Parathyroid adenoma (tissue), 2 donors: ENCODE data around the gene UNC5A.

Source experiments
- H2AFZ ChIP-seq: fragments of 300-600 bp; sonication (generic); one replicate; pipeline ENCODE4 v1.7.0; 2017; ENCODE audit warnings: antibody characterized with exemption, mild to moderate bottlenecking
- H3K27ac ChIP-seq: fragments of 300-600 bp; sonication (generic); one replicate; pipeline ENCODE4 v1.7.0; 2017
- H3K27me3 ChIP-seq: fragments of 300-600 bp; sonication (generic); one replicate; pipeline ENCODE4 v1.7.0; 2017; ENCODE audit warnings: low read length; ENCODE audit not compliant: control insufficient read depth, insufficient read depth
- H3K36me3 ChIP-seq: fragments of 300-600 bp; sonication (generic); one replicate; pipeline ENCODE4 v1.7.0; 2017; ENCODE audit warnings: low read length; ENCODE audit not compliant: control insufficient read depth, insufficient read depth
- H3K4me1 ChIP-seq: fragments of 300-600 bp; sonication (generic); one replicate; pipeline ENCODE4 v1.7.0; 2017; ENCODE audit warnings: control low read depth
- H3K4me2 ChIP-seq: fragments of 300-600 bp; sonication (generic); one replicate; pipeline ENCODE4 v1.7.0; 2017; ENCODE audit warnings: low read length
- H3K4me3 ChIP-seq: fragments of 300-600 bp; sonication (generic); one replicate; pipeline ENCODE4 v1.7.0; 2017; ENCODE audit warnings: low read depth, low read length
- H3K79me2 ChIP-seq: fragments of 300-600 bp; sonication (generic); one replicate; pipeline ENCODE4 v1.7.0; 2017; ENCODE audit warnings: control low read depth
- H3K9ac ChIP-seq: fragments of 300-600 bp; sonication (generic); one replicate; pipeline ENCODE4 v1.7.0; 2017; ENCODE audit warnings: mild to moderate bottlenecking
- H3K9me3 ChIP-seq: fragments of 300-600 bp; sonication (generic); one replicate; pipeline ENCODE4 v1.7.0; 2017; ENCODE audit warnings: low read length; ENCODE audit not compliant: control insufficient read depth
- TF ChIP-seq, protein P1 (sequence below): fragments of 300-600 bp; sonication (generic); IDR thresholded peaks from one replicate; pipeline ENCODE4 v1.7.0; 2017; ENCODE audit warnings: antibody characterized with exemption, mild to moderate bottlenecking
- donor health status: primary hyperparathyroidism.

Gene UNC5A

DNA sequence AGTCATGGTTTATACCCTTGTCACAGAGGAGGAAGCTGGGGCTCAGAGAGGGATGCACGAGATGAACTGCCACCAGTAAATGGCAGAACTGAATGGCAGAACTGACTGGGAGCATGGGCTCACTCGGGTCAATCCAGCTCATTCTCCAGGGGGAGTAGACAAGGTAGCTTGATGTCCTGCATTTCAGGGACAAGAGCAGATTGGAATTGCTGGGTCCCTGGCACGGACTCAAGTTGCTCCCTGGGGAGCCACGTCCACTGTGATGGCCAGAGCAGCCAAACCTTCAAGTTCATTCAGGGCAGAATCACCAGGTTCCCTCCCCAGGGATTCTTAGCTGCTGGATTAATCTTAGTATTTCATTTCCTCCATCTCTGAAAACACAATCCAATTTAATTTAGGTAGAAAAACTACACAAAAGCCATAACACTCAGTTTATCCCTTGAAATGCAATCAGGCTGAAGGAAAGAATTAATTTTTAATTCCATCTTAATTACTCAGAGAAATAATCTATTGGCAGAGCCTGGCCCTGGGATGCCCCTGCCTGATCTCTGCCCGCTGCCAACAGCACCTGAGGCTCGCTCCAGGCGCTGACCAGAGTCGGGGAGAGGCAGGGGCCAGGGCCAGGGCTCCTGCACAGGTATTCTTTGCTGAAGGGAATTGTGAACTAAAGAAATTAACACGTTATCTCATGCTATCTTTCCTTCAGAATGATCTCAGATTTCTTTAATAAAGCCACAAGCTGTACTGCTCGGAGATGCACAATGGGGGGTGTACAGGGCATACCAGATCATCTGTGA, 42.0 kb upstream of the UNC5A start:
- Histone ChIP-seq H3K4me2 (no peak overlapping the region), H3K36me3 (no peaks in the 10 kb centered on the region), H3K27ac (no peak overlapping the region), H3K4me1 (no peaks in the 10 kb centered on the region), H3K79me2 (no peaks in the 10 kb centered on the region), H3K9ac (no peak overlapping the region), H3K9me3 (no peaks in the 10 kb centered on the region), H2AFZ (no peak overlapping the region), H3K4me3 (no peak overlapping the region), H3K27me3 (no peaks in the 10 kb centered on the region)
- TF ChIP-seq, protein P1, sequence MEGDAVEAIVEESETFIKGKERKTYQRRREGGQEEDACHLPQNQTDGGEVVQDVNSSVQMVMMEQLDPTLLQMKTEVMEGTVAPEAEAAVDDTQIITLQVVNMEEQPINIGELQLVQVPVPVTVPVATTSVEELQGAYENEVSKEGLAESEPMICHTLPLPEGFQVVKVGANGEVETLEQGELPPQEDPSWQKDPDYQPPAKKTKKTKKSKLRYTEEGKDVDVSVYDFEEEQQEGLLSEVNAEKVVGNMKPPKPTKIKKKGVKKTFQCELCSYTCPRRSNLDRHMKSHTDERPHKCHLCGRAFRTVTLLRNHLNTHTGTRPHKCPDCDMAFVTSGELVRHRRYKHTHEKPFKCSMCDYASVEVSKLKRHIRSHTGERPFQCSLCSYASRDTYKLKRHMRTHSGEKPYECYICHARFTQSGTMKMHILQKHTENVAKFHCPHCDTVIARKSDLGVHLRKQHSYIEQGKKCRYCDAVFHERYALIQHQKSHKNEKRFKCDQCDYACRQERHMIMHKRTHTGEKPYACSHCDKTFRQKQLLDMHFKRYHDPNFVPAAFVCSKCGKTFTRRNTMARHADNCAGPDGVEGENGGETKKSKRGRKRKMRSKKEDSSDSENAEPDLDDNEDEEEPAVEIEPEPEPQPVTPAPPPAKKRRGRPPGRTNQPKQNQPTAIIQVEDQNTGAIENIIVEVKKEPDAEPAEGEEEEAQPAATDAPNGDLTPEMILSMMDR = no peak

DNA sequence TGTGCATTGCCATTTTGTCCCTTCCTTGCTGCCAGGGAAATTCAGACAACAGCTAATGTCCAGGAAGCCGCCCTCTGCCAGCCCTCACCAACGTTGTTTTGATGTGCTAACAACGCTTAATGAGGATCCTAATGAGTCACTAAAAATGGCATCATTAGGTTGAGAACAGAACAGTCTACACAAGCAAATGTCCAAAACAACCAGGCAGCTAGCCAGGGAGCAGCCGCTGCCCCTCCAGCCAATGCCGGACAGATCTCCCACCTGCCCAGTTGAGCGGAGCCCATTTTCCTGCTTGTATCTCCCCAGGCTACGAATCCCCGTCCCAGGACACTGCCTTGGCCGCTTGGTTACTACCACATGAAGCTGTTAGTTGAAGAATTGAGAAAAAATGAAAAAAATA, 40.4 kb upstream of the UNC5A start:
- Histone ChIP-seq H3K4me2 (no peak overlapping the region), H3K9ac (no peak overlapping the region), H3K4me3 (no peak overlapping the region), H2AFZ (no peak overlapping the region), H3K4me1 (no peaks in the 10 kb centered on the region), H3K27me3 (no peaks in the 10 kb centered on the region), H3K36me3 (no peaks in the 10 kb centered on the region), H3K9me3 (no peaks in the 10 kb centered on the region), H3K79me2 (no peaks in the 10 kb centered on the region), H3K27ac (no peak overlapping the region)
- TF ChIP-seq, protein P1 = no peak

DNA sequence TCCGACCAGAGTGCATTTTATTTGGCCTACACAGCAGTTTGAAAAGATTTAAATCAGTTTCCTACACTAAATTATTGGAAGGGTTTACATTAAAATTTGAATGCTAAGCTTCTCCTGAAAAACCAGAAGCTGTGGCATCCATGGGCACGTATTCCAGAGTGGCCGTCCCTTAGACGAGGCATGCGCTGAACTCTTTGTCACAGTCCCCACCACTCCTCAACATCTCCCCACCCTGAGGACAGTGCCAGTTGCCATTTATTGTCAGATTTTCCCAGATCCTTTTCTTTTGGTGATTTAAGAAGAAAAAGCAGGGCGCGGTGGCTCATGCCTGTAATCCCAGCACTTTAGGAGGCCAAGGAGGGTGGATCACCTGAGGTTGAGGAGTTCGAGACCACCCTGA, 39.9 kb upstream of the UNC5A start:
- TF ChIP-seq, protein P1 = no peak
- no peaks in the 10 kb centered on the region for H3K27me3 ChIP-seq
- H3K9me3 ChIP-seq = no peaks in the 10 kb centered on the region

DNA sequence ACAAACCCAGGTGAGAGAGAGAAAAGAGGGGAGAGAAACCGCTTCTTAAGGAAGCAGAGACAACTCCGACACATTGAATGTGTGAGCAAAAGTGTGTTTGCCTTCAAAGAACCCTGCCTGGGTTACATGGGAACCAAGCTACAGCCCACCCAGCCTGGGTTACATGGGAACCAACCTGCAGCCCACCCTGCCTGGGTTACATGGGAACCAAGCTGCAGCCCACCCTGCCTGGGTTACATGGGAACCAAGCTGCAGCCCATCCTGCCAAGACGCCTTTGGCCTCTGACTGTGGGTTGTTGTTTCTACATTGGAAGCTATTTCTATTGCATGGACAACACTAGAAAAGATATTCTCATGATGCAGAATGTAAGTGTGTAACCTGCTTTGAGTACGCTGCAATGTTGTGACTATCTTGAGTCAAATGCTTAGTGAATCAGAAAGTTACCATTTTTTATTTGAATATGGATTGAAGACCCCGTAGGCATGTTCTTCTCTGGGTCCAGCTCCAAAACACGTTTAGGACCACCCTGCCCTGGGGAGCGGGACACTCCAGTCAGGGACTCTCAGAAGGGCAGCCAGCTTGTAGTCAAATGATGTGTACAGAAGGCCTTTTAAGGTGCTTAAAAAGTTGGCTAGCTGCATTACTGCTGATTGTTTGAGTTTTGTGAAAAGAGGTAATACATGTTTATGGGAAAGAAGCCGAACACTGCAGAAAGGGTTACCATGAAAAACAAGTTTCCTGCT, 39.1 kb upstream of the UNC5A start:
- H3K36me3 ChIP-seq = no peaks in the 10 kb centered on the region
- H3K79me2 ChIP-seq = no peaks in the 10 kb centered on the region
- TF ChIP-seq, protein P1 = no peak
- H3K27ac ChIP-seq = no peak overlapping the region
- no peak overlapping the region for H3K4me3 ChIP-seq
- no peak overlapping the region for H2AFZ ChIP-seq
- no peaks in the 10 kb centered on the region for H3K9me3 ChIP-seq
- H3K4me2 ChIP-seq = no peak overlapping the region
- H3K9ac ChIP-seq = no peak overlapping the region
- no peaks in the 10 kb centered on the region for H3K27me3 ChIP-seq
- H3K4me1 ChIP-seq = no peaks in the 10 kb centered on the region

More for the DNA sequence above, 39.9 kb upstream of the UNC5A start:
- Histone ChIP-seq H3K79me2 (no peaks in the 10 kb centered on the region), H2AFZ (no peak overlapping the region), H3K36me3 (no peaks in the 10 kb centered on the region), H3K4me3 (no peak overlapping the region), H3K4me1 (no peaks in the 10 kb centered on the region), H3K27ac (no peak overlapping the region), H3K4me2 (no peak overlapping the region), H3K9ac (no peak overlapping the region)
